ENCODE data around the gene CFI.

Gene CFI

GRCh38 chr4:109801895-109802319 lies at the start of gene CFI:
CFI (minus strand) TSS chr4:109801999; CDS start chr4:109801971, 28 bp downstream.
- H3K27ac Mint-ChIP-seq, result no peak within 1 kb of the TSS
- H3K9me3 Mint-ChIP-seq, result no peaks in the 10 kb centered on the region
- no peaks in the 10 kb centered on the region for H3K4me1 Mint-ChIP-seq
- no peak for ATAC-seq
- DNase-seq, result no peak
- no peak within 1 kb of the TSS for H3K4me3 Mint-ChIP-seq
- H3K27me3 Mint-ChIP-seq, result peaks cover 10% of the 10 kb centered on the region

DNA sequence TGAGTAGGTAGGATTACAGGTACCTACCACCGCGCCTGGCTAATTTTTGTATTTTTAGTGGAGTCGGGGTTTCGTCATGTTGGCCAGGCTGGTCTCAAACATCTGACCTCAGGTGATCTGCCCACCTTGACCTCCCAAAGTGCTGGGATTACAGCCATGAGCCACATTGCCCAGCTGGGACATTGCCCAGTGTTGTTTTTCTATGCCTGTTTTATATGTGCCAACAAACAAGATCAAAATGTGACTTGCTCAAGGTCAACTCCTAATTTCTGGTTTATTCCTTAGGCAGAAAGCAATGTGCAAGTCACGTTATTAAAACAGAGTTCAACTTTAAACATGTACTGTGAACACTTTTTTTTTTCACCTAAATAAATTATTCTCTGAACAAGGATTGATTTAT lies 48.8 kb upstream of the CFI start:
- no peaks in the 10 kb centered on the region for H3K4me1 Mint-ChIP-seq
- H3K9me3 Mint-ChIP-seq, result no peaks in the 10 kb centered on the region
- ATAC-seq (no peak), DNase-seq (no peak)
- no peak overlapping the region for H3K4me3 Mint-ChIP-seq
- peak overlapping the region in 1 of 2 donors; percentile 88 for H3K27ac Mint-ChIP-seq
- no peaks in the 10 kb centered on the region for H3K27me3 Mint-ChIP-seq

- Mint-ChIP-seq H3K27ac (no peak overlapping the region), H3K9me3 (no peaks in the 10 kb centered on the region), H3K4me3 (no peak overlapping the region), H3K27me3 (no peaks in the 10 kb centered on the region), H3K4me1 (no peaks in the 10 kb centered on the region)
- no peak for DNase-seq
- no peak for ATAC-seq
Observed at GRCh38 chr4:109848501-109848900, 46.7 kb upstream of the CFI start.

DNA sequence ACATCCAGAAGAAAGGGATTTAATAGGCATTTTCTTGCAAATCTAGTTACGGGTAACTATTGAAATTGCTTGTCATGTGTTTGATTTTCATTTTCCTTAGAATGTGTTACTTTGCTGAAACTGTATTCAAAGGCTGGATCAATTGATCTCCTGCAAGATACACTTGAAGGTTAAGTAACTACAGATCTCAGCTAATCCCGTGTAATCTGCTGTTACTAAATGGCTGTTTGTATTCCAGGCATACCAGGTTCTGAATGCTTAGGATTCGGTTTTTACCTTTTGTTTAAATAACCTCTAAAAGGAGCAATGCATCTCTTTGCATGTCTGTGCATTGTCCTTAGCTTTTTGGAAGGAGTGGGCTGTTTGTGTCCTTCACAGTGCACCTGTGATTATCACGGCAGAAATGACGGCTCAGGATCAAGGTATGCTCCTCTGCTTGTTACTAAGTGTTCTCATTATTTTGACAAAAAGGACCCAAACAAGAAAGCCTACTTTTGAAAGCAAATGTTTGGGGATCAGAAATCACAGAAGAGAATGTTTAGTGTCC lies 46.2 kb upstream of the CFI start, which contains the start of gene LRIT3:
LRIT3 (plus strand) TSS at position 212 of the 547 bp plus-strand sequence; CDS start at position 307, 95 bp downstream.
- Mint-ChIP-seq H3K4me3 (no peak within 1 kb of the TSS), H3K4me1 (no peaks in the 10 kb centered on the region), H3K27me3 (no peaks in the 10 kb centered on the region), H3K27ac (no peak within 1 kb of the TSS), H3K9me3 (no peaks in the 10 kb centered on the region)
- DNase-seq (no peak), ATAC-seq (no peak)

DNA sequence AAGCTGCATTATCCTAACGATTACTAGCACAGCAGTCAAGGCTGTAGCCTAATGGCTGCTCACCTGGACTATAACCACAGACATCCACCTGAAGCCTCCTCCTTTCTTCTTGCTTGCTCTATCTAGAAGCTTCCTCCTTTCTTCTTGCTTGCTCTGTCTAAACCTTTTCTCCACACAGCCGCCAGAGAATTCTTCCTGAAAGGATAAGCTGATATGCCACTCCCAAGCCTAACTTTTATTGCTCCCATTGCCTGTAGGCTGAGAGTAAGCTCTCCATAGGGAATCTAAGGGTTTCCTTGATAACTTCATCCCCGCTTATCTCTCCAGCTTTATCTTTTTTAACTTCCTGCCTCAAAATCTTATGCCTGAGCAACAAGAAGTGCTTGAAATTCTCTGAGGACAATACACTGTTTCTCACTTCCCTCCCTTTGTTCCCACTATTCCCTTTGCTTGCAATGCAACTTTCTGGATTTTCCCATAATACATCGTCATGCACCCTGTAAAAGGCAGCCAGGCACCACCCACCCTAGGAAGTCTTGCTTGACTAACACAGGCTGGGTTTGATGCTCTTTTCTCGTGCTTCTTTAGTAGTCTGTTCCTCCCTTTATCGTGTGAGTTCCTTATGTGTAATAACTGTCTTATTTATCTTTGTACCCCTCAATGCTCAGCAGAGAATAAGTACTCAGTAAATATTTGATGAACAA lies 44.7 kb upstream of the CFI start:
- Mint-ChIP-seq H3K4me1 (no peaks in the 10 kb centered on the region), H3K9me3 (no peaks in the 10 kb centered on the region), H3K27me3 (no peaks in the 10 kb centered on the region), H3K27ac (peak overlapping the region in 1 of 2 donors; percentile 55), H3K4me3 (no peak overlapping the region)
- DNase-seq (no peak), ATAC-seq (no peak)

GRCh38 chr4:109836985-109837384 lies 35.2 kb upstream of the CFI start:
- H3K27ac Mint-ChIP-seq, result no peak overlapping the region
- H3K4me3 Mint-ChIP-seq, result no peak overlapping the region
- no peak for ATAC-seq
- no peaks in the 10 kb centered on the region for H3K4me1 Mint-ChIP-seq
- DNase-seq, result no peak
- no peaks in the 10 kb centered on the region for H3K27me3 Mint-ChIP-seq
- H3K9me3 Mint-ChIP-seq, result no peaks in the 10 kb centered on the region

DNA sequence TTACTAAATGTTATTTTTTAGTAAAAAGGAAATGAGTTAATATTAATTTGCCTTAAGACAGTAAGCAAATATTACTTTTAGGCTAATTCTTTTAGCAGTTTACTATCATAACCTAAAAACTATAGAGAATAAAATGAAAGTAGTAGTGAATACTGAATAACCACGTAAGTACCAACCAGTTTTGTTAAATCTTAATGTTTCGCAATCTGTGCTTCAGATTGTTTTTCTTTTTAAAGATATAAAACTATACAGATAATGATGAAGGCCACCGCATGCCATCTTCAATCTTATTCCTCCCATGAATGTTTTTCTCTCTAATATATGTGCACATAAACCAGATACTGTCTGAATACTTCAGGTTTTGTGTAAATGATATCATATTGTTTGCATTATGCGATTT lies 32.0 kb upstream of the CFI start:
- ATAC-seq, result no peak
- Mint-ChIP-seq H3K27me3 (no peaks in the 10 kb centered on the region), H3K4me3 (no peak overlapping the region), H3K4me1 (no peaks in the 10 kb centered on the region), H3K9me3 (no peaks in the 10 kb centered on the region), H3K27ac (no peak overlapping the region)
- DNase-seq, result no peak

DNA sequence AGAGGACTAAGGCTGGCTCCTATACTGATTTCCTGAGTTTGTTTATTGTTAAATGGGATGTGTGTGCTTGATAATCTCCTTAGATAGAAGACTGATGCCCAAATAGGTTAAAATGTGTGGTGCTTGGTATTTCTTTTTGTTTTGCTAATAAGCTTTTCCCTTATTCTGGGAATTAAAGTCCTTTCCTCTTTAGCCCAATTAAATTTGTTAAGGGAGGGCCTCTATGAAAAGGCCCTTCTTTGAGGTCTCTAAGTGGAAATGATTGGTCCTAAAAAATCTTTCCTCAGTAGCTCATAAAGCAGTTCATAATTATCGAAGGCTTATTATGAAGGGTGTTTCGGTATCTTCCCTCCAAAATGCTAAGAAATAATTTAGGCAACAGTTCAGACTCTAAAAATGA lies 25.9 kb upstream of the CFI start, which contains the start of gene RRH:
RRH (plus strand) TSS at position 301 of the 400 bp plus-strand sequence; CDS start at position 357, 56 bp downstream.
- Mint-ChIP-seq H3K9me3 (no peaks in the 10 kb centered on the region), H3K4me3 (no peak within 1 kb of the TSS), H3K4me1 (peaks cover 7% of the 10 kb centered on the region), H3K27ac (no peak within 1 kb of the TSS), H3K27me3 (no peaks in the 10 kb centered on the region)
- no peak for DNase-seq
- no peak for ATAC-seq

- Mint-ChIP-seq H3K9me3 (no peaks in the 10 kb centered on the region), H3K4me1 (peaks cover 7% of the 10 kb centered on the region), H3K27ac (no peak overlapping the region), H3K27me3 (no peaks in the 10 kb centered on the region), H3K4me3 (no peak overlapping the region)
- no peak for DNase-seq
- no peak for ATAC-seq
Observed at GRCh38 chr4:109826719-109827118, 24.9 kb upstream of the CFI start.

GRCh38 chr4:109821185-109821584 lies 19.4 kb upstream of the CFI start:
- H3K9me3 Mint-ChIP-seq, result no peaks in the 10 kb centered on the region
- H3K4me3 Mint-ChIP-seq, result no peak overlapping the region
- peaks cover 56% of the 10 kb centered on the region for H3K4me1 Mint-ChIP-seq
- H3K27me3 Mint-ChIP-seq, result no peaks in the 10 kb centered on the region
- ATAC-seq (peak; percentile 66), DNase-seq (no peak)
- peak overlapping the region; percentile 8 to 94 for H3K27ac Mint-ChIP-seq

DNA sequence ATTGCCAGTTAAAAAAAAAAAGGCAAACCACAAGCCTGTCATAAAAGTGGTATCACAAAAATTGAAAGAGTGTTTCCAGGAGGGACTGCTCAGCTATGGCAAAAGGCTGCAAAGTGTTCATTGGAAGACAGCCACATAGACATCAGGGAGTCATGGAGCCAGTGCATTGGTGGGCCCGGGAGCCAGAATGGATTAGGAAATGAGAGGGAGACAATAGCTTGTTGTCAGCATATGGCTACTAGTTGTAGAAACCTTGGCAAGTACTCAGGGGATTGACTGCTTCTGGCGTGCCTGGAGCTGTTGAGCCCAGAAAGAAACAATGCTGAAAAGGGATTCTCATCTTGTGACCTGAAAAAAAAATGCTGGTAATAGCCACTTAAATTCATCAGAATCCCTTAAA lies 18.8 kb upstream of the CFI start:
- H3K27ac Mint-ChIP-seq, result peak overlapping the region; percentile 42 to 93
- DNase-seq, result no peak

DNA sequence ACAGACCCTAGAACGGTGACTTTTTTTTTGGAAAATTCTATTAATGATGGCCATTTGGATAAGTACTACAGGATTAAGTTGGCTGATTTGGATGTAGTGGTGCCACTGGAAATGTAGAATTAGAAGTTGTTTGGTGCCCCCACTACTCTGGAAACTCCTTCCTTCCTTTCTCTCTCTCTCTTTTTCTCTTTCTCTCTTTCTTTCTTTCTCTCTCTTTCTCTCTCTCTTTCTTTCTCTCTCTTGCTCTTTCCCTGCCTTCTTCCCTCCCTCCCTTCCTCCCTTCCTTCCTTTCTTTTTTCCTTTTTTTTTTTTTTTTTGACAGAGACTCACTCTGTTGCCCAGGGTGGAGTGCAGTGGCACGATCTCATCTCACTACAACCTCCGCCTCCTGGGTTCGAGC lies 16.5 kb upstream of the CFI start:
- Mint-ChIP-seq H3K27me3 (no peaks in the 10 kb centered on the region), H3K27ac (peak overlapping the region in 1 of 2 donors; percentile 68), H3K4me1 (peaks cover 57% of the 10 kb centered on the region), H3K9me3 (no peaks in the 10 kb centered on the region), H3K4me3 (peak overlapping the region; percentile 2 to 11)
- no peak for ATAC-seq
- no peak for DNase-seq

More for the DNA sequence above, 18.8 kb upstream of the CFI start:
- no peaks in the 10 kb centered on the region for H3K9me3 Mint-ChIP-seq
- peaks cover 58% of the 10 kb centered on the region for H3K4me1 Mint-ChIP-seq
- H3K27me3 Mint-ChIP-seq, result no peaks in the 10 kb centered on the region
- no peak for ATAC-seq
- peak overlapping the region; percentile 5 to 27 for H3K4me3 Mint-ChIP-seq

DNA sequence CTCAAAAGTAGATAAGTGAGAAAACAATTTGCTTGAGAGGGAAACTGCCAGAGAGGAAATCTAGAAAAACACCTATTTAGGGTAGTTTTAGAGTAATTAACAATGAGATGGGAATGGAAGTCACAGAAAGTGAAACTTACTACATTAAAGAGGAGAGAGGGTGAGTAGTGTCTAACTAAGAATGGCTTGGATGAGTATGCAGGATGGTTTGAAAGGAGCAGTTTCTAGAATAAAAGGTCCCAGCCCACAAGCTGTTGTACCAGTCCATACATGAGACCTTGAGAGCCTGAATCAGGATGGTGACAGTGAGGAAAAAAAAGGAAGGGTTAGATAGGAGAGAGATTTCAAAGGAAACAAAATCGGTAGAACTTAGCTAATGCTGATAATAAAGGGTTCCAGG lies 15.1 kb upstream of the CFI start:
- Mint-ChIP-seq H3K4me3 (peak overlapping the region; percentile 96 to 99), H3K27ac (peak overlapping the region; percentile 36 to 99), H3K27me3 (no peaks in the 10 kb centered on the region), H3K4me1 (peaks cover 51% of the 10 kb centered on the region), H3K9me3 (no peaks in the 10 kb centered on the region)
- peak; percentile 45 for ATAC-seq
- DNase-seq, result no peak

GRCh38 chr4:109816082-109816442 lies 14.3 kb upstream of the CFI start:
- Mint-ChIP-seq H3K9me3 (no peaks in the 10 kb centered on the region), H3K27ac (peak overlapping the region; percentile 96 to 99), H3K4me1 (peaks cover 48% of the 10 kb centered on the region), H3K27me3 (no peaks in the 10 kb centered on the region), H3K4me3 (peak overlapping the region; percentile 96 to 99)
- peak; percentile 24 to 55 for DNase-seq
- ATAC-seq, result peak; percentile 29

DNA sequence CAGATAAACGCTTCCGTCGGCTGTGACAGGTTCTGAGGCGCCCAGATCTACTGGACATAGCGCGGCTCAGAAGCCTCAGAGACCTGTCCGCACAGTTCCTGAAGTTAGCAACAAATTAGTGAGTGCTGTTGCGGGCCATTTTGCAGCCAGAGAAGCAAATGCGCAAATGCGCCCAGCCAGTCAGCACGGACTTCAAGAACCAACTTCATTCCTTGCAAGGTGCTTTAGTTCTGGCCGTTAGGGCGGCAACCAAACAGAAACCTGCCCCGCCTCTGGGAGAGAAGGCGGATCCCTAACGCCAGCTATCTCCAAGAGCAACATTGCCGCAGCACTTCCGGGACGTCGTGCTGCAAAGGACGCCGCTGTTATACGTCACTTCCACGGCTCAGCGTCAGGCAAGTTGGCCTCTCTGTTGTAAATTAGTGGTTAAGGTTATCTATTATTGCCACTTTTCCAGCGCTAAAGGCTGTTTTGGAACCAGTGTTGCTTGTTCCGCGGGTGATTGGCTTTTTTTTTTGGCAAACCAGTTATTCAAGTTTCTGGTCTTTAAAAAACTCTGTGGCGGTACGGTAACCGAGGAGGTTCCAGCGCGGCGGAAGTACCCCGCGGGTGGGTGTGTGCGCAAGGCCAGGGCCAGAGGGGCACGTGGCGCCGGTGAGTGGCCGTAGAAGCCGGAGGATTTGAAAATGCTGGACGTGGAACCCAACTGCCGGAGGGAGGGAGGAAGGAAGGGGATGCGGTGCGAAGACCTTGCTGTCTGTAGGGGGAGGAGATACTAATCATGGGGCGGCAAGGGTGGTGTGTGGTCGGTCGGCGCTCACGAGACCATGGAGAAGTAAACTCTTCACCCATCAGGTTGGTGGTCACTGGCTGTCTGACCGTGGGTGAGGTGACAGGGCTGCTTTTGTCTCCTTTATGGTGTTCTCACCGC lies 13.6 kb upstream of the CFI start, which contains the start of gene GAR1:
GAR1 (plus strand) TSS at position 612 of the 931 bp plus-strand sequence. CDS start 403 bp downstream, outside the sequence.
- peak; percentile 97 for ATAC-seq
- H3K27me3 Mint-ChIP-seq, result no peaks in the 10 kb centered on the region
- H3K27ac Mint-ChIP-seq, result peak within 1 kb of the TSS; percentile 96 to 99

More for the DNA sequence above, 13.6 kb upstream of the CFI start, which contains the start of gene GAR1:
- H3K4me1 Mint-ChIP-seq, result peaks cover 42% of the 10 kb centered on the region
- peak; percentile 79 to 88 for DNase-seq
- no peaks in the 10 kb centered on the region for H3K9me3 Mint-ChIP-seq
- H3K4me3 Mint-ChIP-seq, result peak within 1 kb of the TSS; percentile 96 to 99

All from stimulated activated naive CD8-positive, alpha-beta T cell treated with anti-CD3 and anti-CD28 coated beads, Interleukin-15, amount 100 ng/mL, for 72 hours (primary cell).